B cell (primary cell): ENCODE data around the gene NOTCH1. TPM values are rescaled to one million over a fixed set of nuclear protein-coding genes. Genes with fewer than 3 reads are reported as not detected.

Source experiments
- ATAC-seq: fragments of 200-7000 bp; cut with Tn5 transposase; one replicate; pipeline ENCODE4 v1.10.0; 2021; ENCODE audit warnings: low read depth, mild to moderate bottlenecking, moderate number of reproducible peaks, moderate library complexity
- CTCF ChIA-PET: fragments of 350-600 bp; sonication (Branson Sonifier 250); formaldehyde crosslinking; loops from one replicate; lab custom pipeline; 2021; ENCODE audit warnings: antibody characterized with exemption, inconsistent platforms; lab: Charles Lee
- POLR2A ChIA-PET: fragments of 350-600 bp; sonication (Branson Sonifier 250); formaldehyde crosslinking; loops from one replicate; lab custom pipeline; 2021; ENCODE audit warnings: antibody characterized with exemption; lab: Charles Lee
- DNase-seq: peaks from one replicate; pipeline ENCODE4 v3.0.0; 2013
- H2AFZ ChIP-seq: 2 replicates; pipeline ENCODE4 v1.6.1; 2012; ENCODE audit warnings: mild to moderate bottlenecking, low read depth, low read length; ENCODE audit not compliant: insufficient read depth, poor library complexity, severe bottlenecking
- H3K27ac ChIP-seq, 2 donors: 1 replicate in 1 of 2; 2 replicates in 1 of 2; pipeline ENCODE4 v1.5.1; 2012 to 2013; ENCODE audit warnings: low read length in 2 of 2, mild to moderate bottlenecking in 2 of 2, moderate library complexity in 1 of 2
- H3K27me3 ChIP-seq, 4 experiments: fragments of 200-600 bp in 1 of 4; sonication (generic) in 1 of 4; replicated peaks in 1 of 4; 1 replicate in 2 of 4; 2 replicates in 2 of 4; pipeline versions ENCODE4 v1.6.1 to v1.7.0; 2013 to 2016; ENCODE audit warnings: low read length in 3 of 4, mild to moderate bottlenecking in 2 of 4, mixed read lengths in 1 of 4, moderate library complexity in 1 of 4; ENCODE audit not compliant: insufficient read depth in 4 of 4, control insufficient read depth in 3 of 4; ENCODE audit errors: control extremely low read depth in 1 of 4
- H3K36me3 ChIP-seq, 2 experiments: replicated peaks in 1 of 2; 1 replicate in 1 of 2; 2 replicates in 1 of 2; pipeline versions ENCODE4 v1.6.1 to v1.7.1; 2013; ENCODE audit warnings: low read length in 1 of 2; ENCODE audit not compliant: insufficient read depth in 2 of 2, control insufficient read depth in 1 of 2; ENCODE audit errors: control extremely low read depth in 1 of 2, extremely low read depth in 1 of 2
- H3K4me1 ChIP-seq, 2 donors: fragments of 200-600 bp in 1 of 2; sonication (generic) in 1 of 2; 1 replicate in 1 of 2; 2 replicates in 1 of 2; pipeline versions ENCODE4 v1.5.1 to v1.6.1; 2013 to 2017; ENCODE audit warnings: low read length in 2 of 2; ENCODE audit not compliant: control insufficient read depth in 2 of 2, insufficient read depth in 2 of 2
- H3K4me2 ChIP-seq: replicated peaks from 2 replicates; pipeline ENCODE3; 2012; ENCODE audit warnings: mild to moderate bottlenecking, low read depth, low read length; ENCODE audit not compliant: poor library complexity, severe bottlenecking
- H3K4me3 ChIP-seq, 5 experiments: fragments of 200-600 bp in 1 of 5; sonication (generic) in 1 of 5; 1 replicate in 3 of 5; 2 replicates in 2 of 5; pipeline versions ENCODE4 v1.5.1 to v1.7.0; 2011 to 2016; ENCODE audit warnings: low read length in 4 of 5, mild to moderate bottlenecking in 4 of 5, low read depth in 2 of 5, control low read depth in 1 of 5, moderate library complexity in 1 of 5; ENCODE audit not compliant: insufficient read depth in 1 of 5; ENCODE audit errors: control extremely low read depth in 1 of 5, extremely low read depth in 1 of 5
- H3K79me2 ChIP-seq: fragments of 200-600 bp; sonication (generic); one replicate; pipeline ENCODE4 v1.6.0; 2016; ENCODE audit warnings: low read length; ENCODE audit not compliant: control insufficient read depth, insufficient read depth
- H3K9ac ChIP-seq: fragments of 200-600 bp; sonication (generic); 2 replicates; pipeline ENCODE4 v1.6.1; 2017; ENCODE audit warnings: mild to moderate bottlenecking, low read length, moderate library complexity
- H3K9me3 ChIP-seq, 3 donors: one replicate each; pipeline versions ENCODE4 v1.6.1 to v1.7.1; 2013; ENCODE audit warnings: low read length in 2 of 3; ENCODE audit not compliant: control insufficient read depth in 2 of 3, insufficient read depth in 1 of 3; ENCODE audit errors: control extremely low read depth in 1 of 3
- H4K20me1 ChIP-seq: 2 replicates; pipeline ENCODE4 v1.6.0; 2012; ENCODE audit warnings: mild to moderate bottlenecking, low read length; ENCODE audit not compliant: insufficient read depth, control insufficient read depth, poor library complexity, severe bottlenecking
- H3K27ac Mint-ChIP-seq: one replicate; pipeline ENCODE4 v1.8.0; 2021; ENCODE audit warnings: mixed read lengths
- H3K27me3 Mint-ChIP-seq: one replicate; pipeline ENCODE4 v1.8.0; 2021; ENCODE audit warnings: mixed read lengths
- H3K4me1 Mint-ChIP-seq: one replicate; pipeline ENCODE4 v1.8.0; 2021; ENCODE audit warnings: mixed read lengths
- H3K4me3 Mint-ChIP-seq: one replicate; pipeline ENCODE4 v1.8.0; 2021; ENCODE audit warnings: mixed read lengths
- H3K9me3 Mint-ChIP-seq: one replicate; pipeline ENCODE4 v1.8.0; 2022; ENCODE audit warnings: mixed read lengths; ENCODE audit not compliant: insufficient read depth
- CTCF ChIP-seq: fragments of 200-600 bp; IDR thresholded peaks from one replicate; pipeline ENCODE4 v1.8.0; 2022; ENCODE audit warnings: antibody characterized with exemption, mild to moderate bottlenecking
- EZH2 ChIP-seq: IDR thresholded peaks from 2 replicates; pipeline ENCODE4 v1.6.1; 2012; ENCODE audit warnings: borderline replicate concordance, low read depth, mild to moderate bottlenecking, moderate library complexity, low read length; ENCODE audit not compliant: insufficient read depth, poor library complexity, severe bottlenecking
- WGBS: methylation state at CpG from one replicate; pipeline ENCODE4 v1.1.5; 2013; ENCODE audit warnings: missing lambda C conversion rate; ENCODE audit not compliant: insufficient coverage; 5-methylcytosine and 5-hydroxymethylcytosine counted together
- intact Hi-C: fragments of 100-400 bp; cut with micrococcal nuclease; formaldehyde crosslinking; loops from one replicate; pipeline ENCODE4 v1.10.0; 2022
- polyA plus RNA-seq: library from polyadenylated mRNA; depleted of rRNA; stranded (reverse); fragments of >200 nt; gene quantifications from 2 replicates; pipeline ENCODE4 v1.2.3, GENCODE V29; 2012
- total RNA-seq, 2 donors: library from RNA; stranded (reverse); fragments of 120-200 nt in 1 of 2; gene quantifications; 1 replicate in 1 of 2; 2 replicates in 1 of 2; pipeline versions ENCODE4 v1.2.3 to v1.2.4, GENCODE V29; 2013 to 2022

NOTCH1 gene
- total and polyA plus RNA-seq, 2 donors (not counting 1 experiment from before 2014, with no cell fraction given): 16.6 to 38.5 TPM

DNA sequence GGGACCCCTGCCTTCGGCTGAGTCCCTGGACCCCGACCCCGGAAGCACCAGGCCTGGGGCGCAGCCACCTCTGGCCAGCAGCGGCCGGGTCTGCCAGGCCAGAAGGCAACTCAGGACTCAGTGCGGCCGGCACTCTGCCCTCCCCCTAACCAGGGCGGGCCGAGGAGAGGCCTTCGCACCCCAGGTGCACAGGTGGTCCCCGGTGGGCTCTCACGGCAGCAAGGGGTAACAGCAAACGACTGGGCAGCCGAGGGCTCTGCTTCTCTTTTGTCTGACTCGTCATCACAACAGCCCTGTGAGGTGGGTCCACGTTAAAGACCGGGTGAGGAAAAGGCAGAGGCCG lies 20.7 kb upstream of the NOTCH1 start:
- H3K27ac Mint-ChIP-seq: no peak overlapping the region
- Histone ChIP-seq H2AFZ (no peak overlapping the region), H3K4me3 (no peak overlapping the region), H3K27me3 (no peaks in the 10 kb centered on the region), H3K36me3 (no peaks in the 10 kb centered on the region), H4K20me1 (no peaks in the 10 kb centered on the region), H3K4me2 (no peak overlapping the region), H3K9ac (no peak overlapping the region), H3K4me1 (peaks cover 6 to 22% of the 10 kb centered on the region in 2 donors), H3K9me3 (peaks cover 0 to 4% (median 0%) of the 10 kb centered on the region in 3 donors), H3K79me2 (no peaks in the 10 kb centered on the region), H3K27ac (no peak overlapping the region)
- POLR2A ChIA-PET: no interaction called here
- no peaks in the 10 kb centered on the region for H3K4me1 Mint-ChIP-seq
- TF ChIP-seq CTCF: no peak
- no peak for TF ChIP-seq EZH2
- no peak overlapping the region for H3K4me3 Mint-ChIP-seq
- CTCF ChIA-PET: no interaction called here
- WGBS: 90% methylated on average over 19 of the region's 19 CpGs
- no peak for DNase-seq
- no peaks in the 10 kb centered on the region for H3K27me3 Mint-ChIP-seq
- no peak for ATAC-seq
- no peaks in the 10 kb centered on the region for H3K9me3 Mint-ChIP-seq
- intact Hi-C loops: no loop called here

DNA sequence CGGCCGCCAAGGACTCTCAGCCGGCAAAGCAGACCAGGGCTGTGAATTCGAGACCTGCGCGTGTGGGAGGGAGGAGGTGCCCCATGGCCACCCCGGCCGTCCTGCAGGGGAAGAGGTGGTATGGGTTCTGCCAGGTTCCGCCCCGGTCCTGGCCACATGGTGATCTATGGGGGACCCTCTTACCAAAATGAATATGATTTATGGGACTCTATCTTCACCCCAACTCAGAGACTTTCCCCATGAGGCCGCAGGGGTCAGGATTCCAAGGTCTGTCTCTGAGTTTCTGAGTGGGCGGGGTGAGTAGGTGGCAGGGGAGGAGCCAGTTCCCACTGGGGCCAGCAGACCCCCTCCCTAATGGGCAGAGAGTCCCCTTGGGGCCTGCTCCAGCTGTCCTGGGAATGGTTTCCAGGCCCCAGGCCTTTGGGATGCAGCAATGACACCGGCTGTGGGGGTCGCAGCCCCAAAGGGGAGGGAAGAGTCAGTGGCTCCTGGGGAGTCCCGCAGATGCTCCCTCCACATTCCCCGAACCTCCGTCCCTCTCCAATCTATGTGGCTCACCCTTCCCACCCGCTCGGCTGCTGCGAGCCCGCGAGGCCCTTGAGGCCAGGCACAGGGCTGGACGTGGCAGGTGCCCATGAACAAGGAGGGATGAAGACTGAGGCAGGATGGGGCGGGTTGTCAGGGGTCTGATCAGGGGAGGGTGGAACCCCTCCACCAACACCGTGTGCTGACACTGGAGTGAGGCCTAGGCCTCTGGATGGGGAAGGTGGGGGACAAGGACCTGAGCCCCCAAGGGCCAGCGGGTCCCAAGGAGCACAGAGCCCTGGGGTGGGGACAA lies 20.1 kb upstream of the NOTCH1 start:
- H3K4me1 Mint-ChIP-seq: no peaks in the 10 kb centered on the region
- no peak overlapping the region for H3K9ac ChIP-seq
- ChIA-PET CTCF (interaction anchor here (1.1 to 1.6 kb wide), 2 partner anchors 14 to 27 kb away, joined by 3 to 4 read pairs; no protein-coding TSS in a partner anchor), POLR2A (no interaction called here)
- H3K4me1 ChIP-seq: peaks cover 6 to 22% of the 10 kb centered on the region in 2 donors
- H3K27me3 Mint-ChIP-seq: no peaks in the 10 kb centered on the region
- peaks cover 0 to 9% (median 0%) of the 10 kb centered on the region in 3 donors for H3K9me3 ChIP-seq
- DNase-seq: no peak
- intact Hi-C loops: no loop called here
- H3K4me3 ChIP-seq: no peak overlapping the region
- TF ChIP-seq EZH2 (no peak), CTCF (no peak)
- ATAC-seq: no peak
- no peaks in the 10 kb centered on the region for H3K36me3 ChIP-seq
- H3K4me2 ChIP-seq: no peak overlapping the region
- H3K27ac Mint-ChIP-seq: no peak overlapping the region
- no peak overlapping the region for H3K27ac ChIP-seq
- H4K20me1 ChIP-seq: no peaks in the 10 kb centered on the region
- no peak overlapping the region for H3K4me3 Mint-ChIP-seq
- no peaks in the 10 kb centered on the region for H3K27me3 ChIP-seq
- 97% methylated on average over 11 of the region's 26 CpGs for WGBS
- no peak overlapping the region for H2AFZ ChIP-seq
- H3K79me2 ChIP-seq: no peaks in the 10 kb centered on the region
- no peaks in the 10 kb centered on the region for H3K9me3 Mint-ChIP-seq
